ENCODE data around the gene RAPGEF4.
"Not testable (repeated sequence)": the region's sequence is repeated elsewhere in the genome, so short reads cannot be mapped to it uniquely, and the experiment has no call there.

Gene RAPGEF4

GRCh38 chr2:172774302-172774701 is 38.7 kb downstream of the RAPGEF4 start:
- DNase-seq (ENCODE audit: low read depth): no peak

GRCh38 chr2:172775319-172775718 is 39.7 kb downstream of the RAPGEF4 start:
- no peak for DNase-seq (ENCODE audit: low read depth)

- no peak for DNase-seq (ENCODE audit: low read depth)
These were observed 41.8 kb downstream of the RAPGEF4 start for GRCh38 chr2:172777431-172777830.

- no peak for DNase-seq (ENCODE audit: low read depth)
These were observed 47.0 kb downstream of the RAPGEF4 start for GRCh38 chr2:172782506-172783164.

GRCh38 chr2:172783165-172783898 is 47.7 kb downstream of the RAPGEF4 start:
- DNase-seq (ENCODE audit: low read depth): no peak

- no peak for DNase-seq (ENCODE audit: low read depth)
These were observed 53.2 kb downstream of the RAPGEF4 start for GRCh38 chr2:172788871-172789270.

- no peak for DNase-seq (ENCODE audit: low read depth)
These were observed 54.8 kb downstream of the RAPGEF4 start for GRCh38 chr2:172790404-172790803.

GRCh38 chr2:172791953-172792352 is 56.3 kb downstream of the RAPGEF4 start:
- no peak for DNase-seq (ENCODE audit: low read depth)

- DNase-seq (ENCODE audit: low read depth): no peak
These were observed 57.1 kb downstream of the RAPGEF4 start for GRCh38 chr2:172792711-172793110.

- DNase-seq (ENCODE audit: low read depth): not testable (repeated sequence)
These were observed 67.7 kb downstream of the RAPGEF4 start for GRCh38 chr2:172803308-172803707.

- DNase-seq (ENCODE audit: low read depth): no peak
These were observed 68.8 kb downstream of the RAPGEF4 start for GRCh38 chr2:172804423-172804822.

GRCh38 chr2:172806493-172806892 is 70.8 kb downstream of the RAPGEF4 start:
- DNase-seq (ENCODE audit: low read depth): no peak

GRCh38 chr2:172806996-172807395 is 71.4 kb downstream of the RAPGEF4 start:
- DNase-seq (ENCODE audit: low read depth): no peak

- DNase-seq (ENCODE audit: low read depth): no peak
These were observed 72.5 kb downstream of the RAPGEF4 start for GRCh38 chr2:172808156-172808555.

GRCh38 chr2:172811027-172811426 is 75.4 kb downstream of the RAPGEF4 start:
- no peak for DNase-seq (ENCODE audit: low read depth)

- DNase-seq (ENCODE audit: low read depth): no peak
These were observed 76.6 kb downstream of the RAPGEF4 start for GRCh38 chr2:172812158-172812744.

- no peak for DNase-seq (ENCODE audit: low read depth)
These were observed 77.8 kb downstream of the RAPGEF4 start for GRCh38 chr2:172813314-172813888.

- no peak for DNase-seq (ENCODE audit: low read depth)
These were observed 81.8 kb downstream of the RAPGEF4 start for GRCh38 chr2:172817411-172817810.

- DNase-seq (ENCODE audit: low read depth): no peak
These were observed 84.3 kb downstream of the RAPGEF4 start for GRCh38 chr2:172819943-172820342.

- no peak for DNase-seq (ENCODE audit: low read depth)
These were observed 86.0 kb downstream of the RAPGEF4 start for GRCh38 chr2:172821370-172822338.

- DNase-seq (ENCODE audit: low read depth): no peak
These were observed 86.9 kb downstream of the RAPGEF4 start for GRCh38 chr2:172822585-172822984.

All from activated T-cell treated with anti-CD3 and anti-CD28 coated beads for 48 hours (primary cell).